Ovary (tissue), 3 donors: ENCODE measurements around the gene SHB.

Experiments used
- CTCF ChIP-seq, 3 donors: fragments of 450-650 bp in 2 of 3; fragments of 200-600 bp in 1 of 3; IDR thresholded peaks; one replicate each; pipeline versions ENCODE4 v1.5.1 to v1.8.0; 2016 to 2022; ENCODE audit warnings: antibody characterized with exemption in 3 of 3, mild to moderate bottlenecking in 1 of 3
- EP300 ChIP-seq: sonication (generic); formaldehyde crosslinking; IDR thresholded peaks from one replicate; pipeline ENCODE4 v1.6.1; 2017; ENCODE audit warnings: antibody characterized with exemption
- POLR2A ChIP-seq: fragments of 450-650 bp; IDR thresholded peaks from one replicate; pipeline ENCODE4 v1.6.1; 2017; ENCODE audit warnings: antibody characterized with exemption, mild to moderate bottlenecking, moderate library complexity
- donor health status: DM: no; HTN: no; CAD: no.

- no peak for TF ChIP-seq CTCF (IDR thresholded peaks at IDR 0.05)
- TF ChIP-seq POLR2A = no peak
- no peak for TF ChIP-seq EP300
Observed at GRCh38 chr9:38064842-38065368, 4.1 kb downstream of the SHB start.
